Gastrocnemius medialis (tissue), 4 donors: ENCODE results near the gene SSTR3. TPM values are rescaled to one million over a fixed set of nuclear protein-coding genes. Genes with fewer than 3 reads are reported as not detected.

Experiments
- ATAC-seq, 2 donors: fragments of 150-250 bp; one replicate each; pipeline ENCODE4 v1.9.1; 2016
- DNase-seq, 2 donors: peaks; one replicate each; pipeline ENCODE4 v3.0.0-alpha.2; 2019
- H3K27ac ChIP-seq, 4 donors: fragments of 200-600 bp; sonication (generic); 1 replicate in 1 of 4; 2 replicates in 3 of 4; pipeline ENCODE4 v1.5.1; 2016 to 2018; ENCODE audit warnings: mild to moderate bottlenecking in 2 of 4, moderate library complexity in 1 of 4
- H3K27me3 ChIP-seq, 3 donors: fragments of 200-600 bp; sonication (generic) in 2 of 3; 1 replicate in 1 of 3; 2 replicates in 2 of 3; pipeline versions ENCODE4 v1.5.1 to v1.6.0; 2016 to 2019; ENCODE audit warnings: mild to moderate bottlenecking in 1 of 3, moderate library complexity in 1 of 3
- H3K36me3 ChIP-seq, 2 donors: fragments of 200-600 bp; sonication (generic) in 1 of 2; one replicate each; pipeline ENCODE4 v1.5.1; 2017 to 2018
- H3K4me1 ChIP-seq, 2 donors: fragments of 200-600 bp; sonication (generic) in 1 of 2; one replicate each; pipeline ENCODE4 v1.5.1; 2016 to 2017; ENCODE audit warnings: mild to moderate bottlenecking in 2 of 2
- H3K4me3 ChIP-seq, 4 donors: fragments of 200-600 bp; sonication (generic) in 3 of 4; 1 replicate in 1 of 4; 2 replicates in 3 of 4; pipeline ENCODE4 v1.5.1; 2016 to 2019; ENCODE audit warnings: mild to moderate bottlenecking in 2 of 4
- H3K9me3 ChIP-seq, 3 donors: fragments of 200-600 bp; sonication (generic) in 2 of 3; 1 replicate in 1 of 3; 2 replicates in 2 of 3; pipeline ENCODE4 v1.5.1; 2016 to 2019
- CTCF ChIP-seq, 5 experiments: fragments of 450-650 bp in 3 of 5; fragments of 200-600 bp in 2 of 5; sonication (generic) in 2 of 5; IDR thresholded peaks in 4 of 5; conservative IDR thresholded peaks in 1 of 5; 1 replicate in 4 of 5; 2 replicates in 1 of 5; pipeline ENCODE4 v1.5.1; 2016 to 2019; ENCODE audit warnings: antibody characterized with exemption in 5 of 5, mild to moderate bottlenecking in 3 of 5, moderate library complexity in 3 of 5
- POLR2A ChIP-seq, 2 donors: fragments of 450-650 bp; IDR thresholded peaks; one replicate each; pipeline ENCODE4 v1.6.1; 2017; ENCODE audit warnings: antibody characterized with exemption in 2 of 2, mild to moderate bottlenecking in 2 of 2, moderate library complexity in 2 of 2
- in situ Hi-C, 4 donors: fragments of 200-750 bp; cut with MboI; loops; one replicate each; pipeline versions ENCODE4 v1.15.0 to v1.8.0; 2017; ENCODE audit warnings: low sequenced_read_pairs in 4 of 4
- intact Hi-C: fragments of 100-400 bp; cut with DNase I; formaldehyde crosslinking; loops from one replicate; pipeline ENCODE4 v1.15.1; 2023; ENCODE audit warnings: low total_unique reads
- total RNA-seq, 4 donors: library from RNA; depleted of rRNA; stranded (reverse); fragments of >200 nt; gene quantifications; one replicate each; pipeline versions ENCODE4 v1.1.0 to v1.2.3, GENCODE V29; 2016

SSTR3 gene
- total RNA-seq, 4 donors from 2014 or later, result not detected

GRCh38 chr22:37177221-37177620 lies 35.1 kb downstream of the SSTR3 start:
- ATAC-seq (no peak), DNase-seq (no peak)
- in situ Hi-C loops (no loop called here), intact Hi-C loops (no loop called here)
- Histone ChIP-seq H3K36me3 (no peaks in the 10 kb centered on the region), H3K4me3 (no peak overlapping the region), H3K27ac (peak overlapping the region in 1 of 4 donors; percentile 37), H3K9me3 (no peaks in the 10 kb centered on the region), H3K27me3 (peaks cover 0 to 13% (median 0%) of the 10 kb centered on the region in 3 donors), H3K4me1 (peaks cover 29 to 43% of the 10 kb centered on the region in 2 donors)
- TF ChIP-seq CTCF (IDR thresholded peaks at IDR 0.05 in 4 of 5, conservative IDR thresholded peaks at IDR 0.05 in 1 of 5) (no peak), POLR2A (IDR thresholded peaks at IDR 0.05) (no peak)

- peak; percentile 35 to 60 for DNase-seq
- Histone ChIP-seq H3K4me3 (peak overlapping the region in 2 of 4 donors; percentile 15 to 41), H3K36me3 (no peaks in the 10 kb centered on the region), H3K9me3 (no peaks in the 10 kb centered on the region), H3K27ac (peak overlapping the region; percentile 36 to 58 (median 39)), H3K27me3 (peaks cover 0 to 13% (median 0%) of the 10 kb centered on the region in 3 donors), H3K4me1 (peaks cover 29 to 43% of the 10 kb centered on the region in 2 donors)
- in situ Hi-C loops, result no loop called here
- peak in 1 of 5 experiments; percentile 10 for TF ChIP-seq CTCF (IDR thresholded peaks at IDR 0.05 in 4 of 5, conservative IDR thresholded peaks at IDR 0.05 in 1 of 5)
- no peak for TF ChIP-seq POLR2A (IDR thresholded peaks at IDR 0.05)
- peak; percentile 61 to 65 for ATAC-seq
- intact Hi-C loops, result no loop called here
These were observed 35.7 kb downstream of the SSTR3 start for GRCh38 chr22:37176464-37177061.

DNA sequence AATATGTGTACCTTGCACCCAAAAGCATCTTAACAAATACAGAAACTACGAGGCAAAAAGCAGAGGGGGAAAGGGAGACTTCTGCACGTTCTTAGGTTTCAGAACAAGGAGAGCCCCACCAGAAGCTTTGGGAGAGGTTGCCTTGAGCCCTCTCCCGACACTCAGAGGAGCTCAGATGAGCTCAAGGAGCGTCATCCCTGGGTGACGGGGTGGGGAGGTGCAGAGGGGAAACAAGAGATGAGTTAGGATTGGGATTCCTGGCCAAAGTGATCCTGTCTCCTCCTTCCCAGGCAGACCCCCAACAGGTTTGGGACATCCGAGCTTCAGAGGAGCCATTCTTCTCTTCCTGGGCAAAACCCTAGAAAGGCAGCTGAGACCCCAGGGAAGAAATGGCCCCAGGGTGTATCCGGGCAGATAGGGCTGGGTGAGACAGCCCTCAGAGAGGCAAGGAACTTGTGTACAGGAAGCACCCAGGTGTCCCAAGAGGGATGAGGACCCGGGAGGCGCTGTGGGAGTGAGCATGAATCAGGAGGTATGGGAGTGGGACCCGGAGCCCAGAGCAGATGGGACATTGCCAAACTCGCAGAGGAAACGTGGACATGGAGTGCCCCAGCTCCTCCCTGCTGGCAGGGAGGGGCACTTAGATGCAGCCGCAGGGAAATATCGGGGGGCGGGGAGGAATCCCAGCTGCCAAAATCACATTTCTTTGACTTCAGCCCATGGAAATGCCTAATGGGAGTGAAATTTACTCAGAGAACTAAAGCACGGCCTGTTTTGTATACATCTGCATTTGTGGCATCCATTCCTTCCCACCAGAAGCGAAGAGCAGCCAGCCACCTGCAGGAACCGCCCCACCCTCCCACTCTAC lies 36.6 kb downstream of the SSTR3 start:
- H3K36me3 ChIP-seq, result no peaks in the 10 kb centered on the region
- intact Hi-C loops, result no loop called here
- H3K9me3 ChIP-seq, result no peaks in the 10 kb centered on the region
- peaks cover 29 to 43% of the 10 kb centered on the region in 2 donors for H3K4me1 ChIP-seq
- peaks cover 0 to 13% (median 0%) of the 10 kb centered on the region in 3 donors for H3K27me3 ChIP-seq
- no peak for TF ChIP-seq POLR2A (IDR thresholded peaks at IDR 0.05)
- no peak for TF ChIP-seq CTCF (IDR thresholded peaks at IDR 0.05 in 4 of 5, conservative IDR thresholded peaks at IDR 0.05 in 1 of 5)
- DNase-seq (peak in 1 of 2 donors; percentile 11), ATAC-seq (no peak)
- no peak overlapping the region for H3K4me3 ChIP-seq
- in situ Hi-C loops, result no loop called here
- H3K27ac ChIP-seq, result peak overlapping the region in 2 of 4 donors; percentile 37 to 41

- Histone ChIP-seq H3K9me3 (no peaks in the 10 kb centered on the region), H3K4me1 (peaks cover 29 to 43% of the 10 kb centered on the region in 2 donors), H3K4me3 (no peak overlapping the region), H3K27me3 (peaks cover 0 to 13% (median 0%) of the 10 kb centered on the region in 3 donors), H3K27ac (no peak overlapping the region), H3K36me3 (no peaks in the 10 kb centered on the region)
- in situ Hi-C loops (no loop called here), intact Hi-C loops (no loop called here)
- TF ChIP-seq POLR2A (IDR thresholded peaks at IDR 0.05), result no peak
- no peak for TF ChIP-seq CTCF (IDR thresholded peaks at IDR 0.05 in 4 of 5, conservative IDR thresholded peaks at IDR 0.05 in 1 of 5)
- ATAC-seq (no peak), DNase-seq (no peak)
These were observed 37.3 kb downstream of the SSTR3 start for GRCh38 chr22:37174964-37175363.
